ENCODE measurements around the gene RNF19B. TPM values are rescaled to one million over a fixed set of nuclear protein-coding genes. Genes with fewer than 3 reads are reported as not detected.
A peak's percentile ranks its signal among the peaks of the same experiment; 100 is the strongest.

The RNF19B gene
- 10 to 100 TPM; 13.6 to 22.1 TPM for total RNA-seq
- 10 to 100 TPM; 33.4 to 35.5 TPM for polyA plus RNA-seq (ENCODE audit: insufficient read length in 2 of 2)
- long read RNA-seq, donor 1, transcript RNF19B-201 (9 exons, 2,334 nt) = major isoform, 7 of 11 reads
- long read RNA-seq, donor 1, partial matches to known transcripts = 0 of 11 reads
- long read RNA-seq, donor 1, other reads (novel, unspliced or antisense) = 0 of 11 reads
- long read RNA-seq, donor 2, partial matches to known transcripts = 0 of 3 reads
- long read RNA-seq, donor 2, other reads (novel, unspliced or antisense) = 0 of 3 reads
- long read RNA-seq, donor 3, partial matches to known transcripts = 0 of 3 reads
- long read RNA-seq, donor 3, other reads (novel, unspliced or antisense) = 0 of 3 reads
- long read RNA-seq, donor 4 = 0 reads

DNA sequence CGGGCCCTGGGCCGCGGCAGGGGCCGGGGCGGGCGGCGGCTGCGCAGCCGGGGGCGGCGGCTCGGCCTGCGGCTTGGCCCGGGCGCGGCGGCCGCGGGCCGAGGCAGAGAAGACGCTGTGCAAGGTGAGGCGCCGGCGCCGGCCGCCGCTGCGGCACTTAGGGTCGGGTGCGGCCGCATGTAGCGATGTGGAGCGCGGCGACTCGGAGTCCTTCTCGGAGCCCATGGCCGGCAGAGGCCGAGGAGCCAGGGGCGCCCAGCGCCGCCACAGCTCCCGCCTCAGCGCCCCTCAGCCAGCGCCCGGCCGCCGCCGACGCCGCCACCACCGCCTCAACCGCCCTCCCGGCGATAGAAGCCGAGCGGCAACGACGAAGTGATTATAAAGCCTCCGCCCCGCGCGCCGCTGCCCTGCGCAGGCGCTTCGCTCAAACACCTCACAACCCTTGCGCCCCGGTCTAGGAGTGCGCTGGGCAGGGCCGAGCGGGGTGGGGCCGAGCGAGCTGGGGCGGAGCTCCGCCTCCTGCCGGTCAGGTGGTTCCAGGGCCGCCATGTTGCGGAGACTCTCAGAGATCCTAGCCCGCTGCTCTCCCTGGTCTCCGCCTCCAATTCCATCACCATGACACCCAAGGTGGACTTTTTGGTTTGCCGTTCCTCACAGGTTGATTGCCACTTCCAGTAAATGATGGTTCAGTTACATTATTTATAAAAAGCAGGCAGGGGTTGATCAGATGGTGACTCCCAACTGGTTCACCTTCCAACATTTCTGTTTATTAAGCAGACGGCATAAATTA, at the start of gene RNF19B:
Gene RNF19B (minus strand): TSS at position 349 of the 790 bp plus-strand sequence. CDS start 124 bp downstream, at position 225.
- Histone ChIP-seq H3K36me3 (ENCODE audit: control insufficient read depth, insufficient read depth, low read length) (no peaks in the 10 kb centered on the region), H3K4me3 (ENCODE audit: low read depth, low read length) (peak within 1 kb of the TSS; percentile 70)
- 0% methylated on average over 75 of the region's 83 CpGs for WGBS (ENCODE audit: insufficient coverage)

DNA sequence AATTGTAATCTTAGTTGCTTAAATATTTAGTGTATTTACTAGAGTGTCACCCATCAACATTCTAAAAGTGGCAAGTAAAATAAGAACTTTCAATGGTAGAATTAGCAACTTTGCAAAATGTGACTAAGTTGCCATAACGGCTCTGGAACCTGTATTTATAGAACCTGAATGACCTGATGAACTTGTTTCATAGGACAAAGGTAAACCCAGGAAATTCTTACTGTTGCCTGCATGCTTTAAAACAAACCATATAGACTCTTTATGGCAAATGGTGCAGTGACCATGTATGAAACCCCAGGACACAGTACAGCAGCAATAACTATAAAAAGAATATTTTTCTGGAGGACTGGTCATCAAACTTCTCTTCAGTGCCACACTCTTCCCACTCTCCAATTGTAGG, 49.2 kb upstream of the RNF19B start:
- 100% methylated on average over 1 of the region's 1 CpG for WGBS (ENCODE audit: insufficient coverage)
- no peak overlapping the region for H3K4me3 ChIP-seq (ENCODE audit: low read depth, low read length)
- H3K36me3 ChIP-seq (ENCODE audit: control insufficient read depth, insufficient read depth, low read length) = peaks cover 14% of the 10 kb centered on the region
- no peak overlapping the region for H3K27ac ChIP-seq (ENCODE audit: low read depth, low read length)
- peaks cover 13% of the 10 kb centered on the region for H3K4me1 ChIP-seq (ENCODE audit: control insufficient read depth, insufficient read depth, low read length)
- DNase-seq (ENCODE audit: low read depth in 4 of 6, low spot score in 6 of 6) = no peak
- no peaks in the 10 kb centered on the region for H3K27me3 ChIP-seq (ENCODE audit: control insufficient read depth, insufficient read depth, low read length)
- no peaks in the 10 kb centered on the region for H3K9me3 ChIP-seq (ENCODE audit: control insufficient read depth, insufficient read depth, low read length)

More for the DNA sequence above, at the start of gene RNF19B:
- no peaks in the 10 kb centered on the region for H3K27me3 ChIP-seq (ENCODE audit: control insufficient read depth, insufficient read depth, low read length)
- peaks cover 17% of the 10 kb centered on the region for H3K4me1 ChIP-seq (ENCODE audit: control insufficient read depth, insufficient read depth, low read length)
- DNase-seq (ENCODE audit: low read depth in 4 of 6, low spot score in 6 of 6) = peak; percentile 80 to 99 (median 88)
- H3K9me3 ChIP-seq (ENCODE audit: control insufficient read depth, insufficient read depth, low read length) = peaks cover 2% of the 10 kb centered on the region
- H3K27ac ChIP-seq (ENCODE audit: low read depth, low read length) = peak within 1 kb of the TSS; percentile 79

DNA sequence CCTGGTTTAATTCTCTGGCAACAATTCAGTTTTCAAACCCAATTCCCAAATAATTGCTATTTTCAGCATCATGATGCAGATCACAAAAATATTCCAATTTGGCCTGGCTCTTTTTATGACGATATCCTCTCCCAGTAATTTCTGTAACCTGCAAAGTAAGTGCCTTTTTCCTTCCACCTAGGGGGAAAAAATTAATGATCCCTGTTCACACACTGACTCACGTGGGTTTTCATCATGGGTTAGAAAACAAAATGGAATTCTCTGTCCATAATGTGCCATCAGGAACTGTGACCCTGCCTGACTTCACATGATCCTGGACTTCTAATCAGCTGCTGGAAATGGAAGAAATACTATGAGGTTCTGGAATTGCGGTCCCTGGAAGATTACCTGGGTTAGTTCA, 47.6 kb upstream of the RNF19B start:
- DNase-seq (ENCODE audit: low read depth in 4 of 6, low spot score in 6 of 6) = no peak
- 100% methylated on average over 1 of the region's 3 CpGs for WGBS (ENCODE audit: insufficient coverage)
- no peak overlapping the region for H3K4me3 ChIP-seq (ENCODE audit: low read depth, low read length)
- peaks cover 15% of the 10 kb centered on the region for H3K4me1 ChIP-seq (ENCODE audit: control insufficient read depth, insufficient read depth, low read length)
- peaks cover 17% of the 10 kb centered on the region for H3K36me3 ChIP-seq (ENCODE audit: control insufficient read depth, insufficient read depth, low read length)
- no peaks in the 10 kb centered on the region for H3K27me3 ChIP-seq (ENCODE audit: control insufficient read depth, insufficient read depth, low read length)
- H3K27ac ChIP-seq (ENCODE audit: low read depth, low read length) = peak overlapping the region; percentile 80
- H3K9me3 ChIP-seq (ENCODE audit: control insufficient read depth, insufficient read depth, low read length) = no peaks in the 10 kb centered on the region

DNA sequence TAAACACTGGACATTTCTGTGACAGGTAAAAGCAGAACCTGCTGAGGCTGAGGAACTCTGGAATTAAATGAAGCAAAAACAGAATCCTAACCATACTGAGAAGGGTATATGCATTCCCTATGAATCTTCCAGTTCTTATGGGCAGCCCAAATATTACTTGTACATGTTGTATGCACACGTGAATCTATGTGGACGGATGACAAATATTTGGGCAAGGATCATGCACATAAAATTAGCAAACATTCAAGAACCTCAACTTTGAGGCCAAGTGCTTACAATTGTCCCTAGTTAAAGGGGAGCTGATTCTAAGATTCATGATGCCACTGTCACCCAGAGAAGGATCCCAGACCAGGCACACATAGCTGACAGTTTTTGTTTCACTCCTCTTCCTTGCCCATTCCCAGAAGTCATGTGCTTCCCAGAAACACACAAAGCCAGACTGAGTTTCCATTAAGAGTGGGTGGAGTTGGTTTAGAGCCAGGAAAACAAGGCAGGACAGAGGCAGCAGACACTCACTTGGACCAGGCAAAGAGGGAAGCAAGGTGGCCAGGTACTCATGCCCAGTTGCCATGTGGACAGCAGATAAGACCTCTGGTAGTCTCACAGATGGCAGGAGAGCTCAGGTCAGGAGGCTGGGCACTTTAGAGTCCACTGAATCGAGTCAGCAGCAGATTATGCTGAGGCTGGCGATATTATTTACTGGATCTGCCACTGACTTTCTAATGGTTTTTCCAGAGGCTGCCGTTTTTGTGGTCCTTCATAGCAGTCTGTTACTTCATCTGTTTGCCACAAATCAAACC, 46.5 kb upstream of the RNF19B start:
- 63% methylated on average over 2 of the region's 5 CpGs for WGBS (ENCODE audit: insufficient coverage)
- DNase-seq (ENCODE audit: low read depth in 4 of 6, low spot score in 6 of 6) = peak in 3 of 6 donors; percentile 60 to 87 (median 64)

GRCh38 chr1:33009561-33009960, 45.0 kb upstream of the RNF19B start:
- H3K4me3 ChIP-seq (ENCODE audit: low read depth, low read length) = no peak overlapping the region
- H3K27me3 ChIP-seq (ENCODE audit: control insufficient read depth, insufficient read depth, low read length) = no peaks in the 10 kb centered on the region
- DNase-seq (ENCODE audit: low read depth in 4 of 6, low spot score in 6 of 6) = no peak
- H3K9me3 ChIP-seq (ENCODE audit: control insufficient read depth, insufficient read depth, low read length) = no peaks in the 10 kb centered on the region
- H3K4me1 ChIP-seq (ENCODE audit: control insufficient read depth, insufficient read depth, low read length) = peaks cover 22% of the 10 kb centered on the region
- H3K36me3 ChIP-seq (ENCODE audit: control insufficient read depth, insufficient read depth, low read length) = peaks cover 17% of the 10 kb centered on the region
- H3K27ac ChIP-seq (ENCODE audit: low read depth, low read length) = no peak overlapping the region
- no CpG with 5 or more reads among the region's 1 CpG for WGBS (ENCODE audit: insufficient coverage)

More for the DNA sequence above, 46.5 kb upstream of the RNF19B start:
- peaks cover 26% of the 10 kb centered on the region for H3K4me1 ChIP-seq (ENCODE audit: control insufficient read depth, insufficient read depth, low read length)
- H3K36me3 ChIP-seq (ENCODE audit: control insufficient read depth, insufficient read depth, low read length) = peaks cover 17% of the 10 kb centered on the region
- peak overlapping the region; percentile 80 for H3K27ac ChIP-seq (ENCODE audit: low read depth, low read length)
- H3K9me3 ChIP-seq (ENCODE audit: control insufficient read depth, insufficient read depth, low read length) = no peaks in the 10 kb centered on the region
- H3K27me3 ChIP-seq (ENCODE audit: control insufficient read depth, insufficient read depth, low read length) = no peaks in the 10 kb centered on the region
- no peak overlapping the region for H3K4me3 ChIP-seq (ENCODE audit: low read depth, low read length)

GRCh38 chr1:33008051-33008914, 43.7 kb upstream of the RNF19B start:
- H3K27ac ChIP-seq (ENCODE audit: low read depth, low read length) = no peak overlapping the region
- DNase-seq (ENCODE audit: low read depth in 4 of 6, low spot score in 6 of 6) = no peak
- no peak overlapping the region for H3K4me3 ChIP-seq (ENCODE audit: low read depth, low read length)
- peaks cover 16% of the 10 kb centered on the region for H3K36me3 ChIP-seq (ENCODE audit: control insufficient read depth, insufficient read depth, low read length)
- H3K9me3 ChIP-seq (ENCODE audit: control insufficient read depth, insufficient read depth, low read length) = no peaks in the 10 kb centered on the region
- WGBS (ENCODE audit: insufficient coverage) = 99% methylated on average over 7 of the region's 13 CpGs
- no peaks in the 10 kb centered on the region for H3K27me3 ChIP-seq (ENCODE audit: control insufficient read depth, insufficient read depth, low read length)
- peaks cover 22% of the 10 kb centered on the region for H3K4me1 ChIP-seq (ENCODE audit: control insufficient read depth, insufficient read depth, low read length)

DNA sequence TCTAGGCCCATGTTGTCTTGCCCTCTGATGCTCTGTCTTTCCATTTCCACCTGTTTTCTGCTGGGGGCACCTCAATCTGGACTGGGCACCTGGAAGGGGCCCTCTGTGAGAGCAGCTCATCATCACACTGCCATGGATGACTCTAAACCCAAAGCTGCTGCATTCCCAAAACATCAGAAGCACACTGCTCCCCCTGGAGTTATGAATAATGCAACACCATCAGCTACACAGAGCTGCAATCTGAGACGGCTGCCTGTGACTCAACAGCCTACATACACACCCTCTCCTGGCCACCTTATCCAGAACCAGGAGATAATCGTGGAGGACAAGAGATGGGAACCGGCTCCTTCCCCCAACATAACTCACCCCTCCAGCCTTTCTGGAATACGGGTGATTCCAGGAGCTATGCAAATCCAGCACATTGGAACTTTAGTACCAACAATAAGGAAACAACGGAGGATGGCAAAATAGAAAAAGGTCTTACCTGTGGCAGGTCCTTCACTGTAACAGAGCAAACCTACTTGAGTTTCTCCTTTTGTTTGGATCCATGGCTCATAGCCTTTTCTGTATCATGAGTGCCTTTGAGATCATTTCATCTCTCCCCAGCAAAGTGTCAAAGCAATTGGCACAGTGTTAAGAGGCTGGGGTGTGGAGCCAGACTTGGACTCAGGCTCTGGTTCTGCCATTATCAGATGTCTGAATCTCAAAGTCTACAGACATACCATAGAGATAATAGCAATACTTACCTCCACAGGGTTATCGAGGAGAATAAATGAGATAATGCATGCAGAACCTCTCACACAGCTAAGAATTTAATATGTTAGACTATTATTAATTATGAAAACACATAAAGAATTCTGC, 42.8 kb upstream of the RNF19B start:
- Histone ChIP-seq H3K4me1 (ENCODE audit: control insufficient read depth, insufficient read depth, low read length) (peaks cover 22% of the 10 kb centered on the region), H3K27ac (ENCODE audit: low read depth, low read length) (no peak overlapping the region), H3K9me3 (ENCODE audit: control insufficient read depth, insufficient read depth, low read length) (no peaks in the 10 kb centered on the region), H3K27me3 (ENCODE audit: control insufficient read depth, insufficient read depth, low read length) (no peaks in the 10 kb centered on the region), H3K4me3 (ENCODE audit: low read depth, low read length) (no peak overlapping the region), H3K36me3 (ENCODE audit: control insufficient read depth, insufficient read depth, low read length) (peaks cover 7% of the 10 kb centered on the region)
- WGBS (ENCODE audit: insufficient coverage) = 53% methylated on average over 2 of the region's 6 CpGs
- peak in 2 of 6 donors; percentile 70 to 73 for DNase-seq (ENCODE audit: low read depth in 4 of 6, low spot score in 6 of 6)

DNA sequence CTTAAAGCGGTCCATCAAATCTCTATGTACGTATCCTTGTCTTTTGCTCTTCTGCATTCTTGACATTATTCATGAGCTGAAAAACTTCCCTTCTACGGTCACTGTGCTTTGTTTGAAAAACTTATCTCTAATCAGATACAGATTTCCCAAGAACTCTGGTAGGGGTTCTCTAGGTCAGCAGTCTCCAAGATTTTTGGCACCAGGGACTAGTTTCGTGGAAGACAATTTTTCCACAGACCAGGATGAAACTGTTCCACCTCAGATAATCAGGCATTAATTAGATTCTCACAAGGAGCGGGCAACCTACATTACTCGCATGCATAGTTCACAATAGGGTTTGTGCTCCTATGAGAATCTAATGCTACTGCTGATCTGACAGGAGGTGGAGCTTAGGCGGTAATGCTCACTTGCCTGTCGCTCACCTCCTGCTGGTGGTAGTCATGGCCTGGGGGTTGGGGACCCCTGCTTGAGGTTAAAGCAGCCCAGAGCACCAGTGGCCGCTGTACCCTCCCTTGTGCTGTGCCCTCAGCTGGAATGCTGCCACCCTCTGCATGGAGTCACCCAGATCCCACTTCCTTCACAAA, 41.3 kb upstream of the RNF19B start:
- peaks cover 7% of the 10 kb centered on the region for H3K36me3 ChIP-seq (ENCODE audit: control insufficient read depth, insufficient read depth, low read length)
- H3K27me3 ChIP-seq (ENCODE audit: control insufficient read depth, insufficient read depth, low read length) = no peaks in the 10 kb centered on the region
- WGBS (ENCODE audit: insufficient coverage) = 36% methylated on average over 6 of the region's 9 CpGs
- peaks cover 18% of the 10 kb centered on the region for H3K4me1 ChIP-seq (ENCODE audit: control insufficient read depth, insufficient read depth, low read length)
- peak overlapping the region; percentile 6 for H3K27ac ChIP-seq (ENCODE audit: low read depth, low read length)
- peak in 2 of 6 donors; percentile 31 to 57 for DNase-seq (ENCODE audit: low read depth in 4 of 6, low spot score in 6 of 6)
- no peak overlapping the region for H3K4me3 ChIP-seq (ENCODE audit: low read depth, low read length)
- no peaks in the 10 kb centered on the region for H3K9me3 ChIP-seq (ENCODE audit: control insufficient read depth, insufficient read depth, low read length)
